Measurements from ENCODE around the gene TMPRSS13.

- no peak for TF ChIP-seq CTCF (IDR thresholded peaks at IDR 0.05; ENCODE audit: poor library complexity)
- TF ChIP-seq EZH2 (IDR thresholded peaks at IDR 0.05; ENCODE audit: borderline replicate concordance): no peak
Observed at GRCh38 chr11:117870103-117870952, 58.9 kb downstream of the TMPRSS13 start.

Data from hepatocyte (in vitro differentiated cells).